ENCODE results near the gene MTHFD2L. TPM values are rescaled to one million over a fixed set of nuclear protein-coding genes. Genes with fewer than 3 reads are reported as not detected.
A peak's percentile ranks its signal among the peaks of the same experiment; 100 is the strongest.

MTHFD2L gene
- total and polyA plus RNA-seq, 7 donors, result 6.8 to 27.1 (median 16.2) TPM

DNA sequence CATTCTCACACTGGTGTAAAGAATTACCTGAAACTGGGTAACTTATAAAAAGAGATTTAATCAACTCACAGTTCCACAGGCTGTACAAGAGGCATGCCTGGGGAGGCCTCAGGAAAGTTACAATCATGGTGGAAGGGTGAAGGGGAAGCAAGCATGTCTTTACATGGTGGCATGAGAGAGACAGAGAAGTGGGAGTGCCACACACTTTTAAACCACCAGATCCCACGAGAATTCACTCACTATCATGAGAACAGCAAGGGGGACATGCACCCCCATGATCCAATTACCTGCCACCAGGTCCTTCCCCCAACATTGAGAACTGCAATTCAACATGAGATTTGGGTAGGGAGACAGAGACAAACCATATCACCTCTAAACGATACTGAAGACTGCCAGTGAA is 173.3 kb downstream of the MTHFD2L start:
- Histone ChIP-seq H3K9me3 (no peaks in the 10 kb centered on the region), H3K27ac (no peak overlapping the region), H3K36me3 (no peaks in the 10 kb centered on the region), H3K4me3 (no peak overlapping the region), H3K27me3 (no peaks in the 10 kb centered on the region), H3K4me1 (no peaks in the 10 kb centered on the region)
- WGBS, 2 donors, result 81 to 86% methylated on average over 2 of the region's 2 CpGs
- no peak for TF ChIP-seq EP300 (IDR thresholded peaks at IDR 0.05)
- no peak for TF ChIP-seq POLR2AphosphoS5 (IDR thresholded peaks at IDR 0.05)
- no peak for TF ChIP-seq POLR2A (IDR thresholded peaks at IDR 0.05)
- TF ChIP-seq, protein P1, sequence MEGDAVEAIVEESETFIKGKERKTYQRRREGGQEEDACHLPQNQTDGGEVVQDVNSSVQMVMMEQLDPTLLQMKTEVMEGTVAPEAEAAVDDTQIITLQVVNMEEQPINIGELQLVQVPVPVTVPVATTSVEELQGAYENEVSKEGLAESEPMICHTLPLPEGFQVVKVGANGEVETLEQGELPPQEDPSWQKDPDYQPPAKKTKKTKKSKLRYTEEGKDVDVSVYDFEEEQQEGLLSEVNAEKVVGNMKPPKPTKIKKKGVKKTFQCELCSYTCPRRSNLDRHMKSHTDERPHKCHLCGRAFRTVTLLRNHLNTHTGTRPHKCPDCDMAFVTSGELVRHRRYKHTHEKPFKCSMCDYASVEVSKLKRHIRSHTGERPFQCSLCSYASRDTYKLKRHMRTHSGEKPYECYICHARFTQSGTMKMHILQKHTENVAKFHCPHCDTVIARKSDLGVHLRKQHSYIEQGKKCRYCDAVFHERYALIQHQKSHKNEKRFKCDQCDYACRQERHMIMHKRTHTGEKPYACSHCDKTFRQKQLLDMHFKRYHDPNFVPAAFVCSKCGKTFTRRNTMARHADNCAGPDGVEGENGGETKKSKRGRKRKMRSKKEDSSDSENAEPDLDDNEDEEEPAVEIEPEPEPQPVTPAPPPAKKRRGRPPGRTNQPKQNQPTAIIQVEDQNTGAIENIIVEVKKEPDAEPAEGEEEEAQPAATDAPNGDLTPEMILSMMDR (IDR thresholded peaks at IDR 0.05), result no peak
- no peak for DNase-seq
- intact Hi-C loops (cut with DNase I), result no loop called here

GRCh38 chr4:74331944-74332343 is 174.0 kb downstream of the MTHFD2L start:
- DNase-seq, result no peak
- intact Hi-C loops (cut with DNase I), result no loop called here
- Histone ChIP-seq H3K9me3 (no peaks in the 10 kb centered on the region), H3K4me1 (no peaks in the 10 kb centered on the region), H3K36me3 (no peaks in the 10 kb centered on the region), H3K27ac (no peak overlapping the region), H3K27me3 (no peaks in the 10 kb centered on the region), H3K4me3 (no peak overlapping the region)
- TF ChIP-seq POLR2AphosphoS5 (IDR thresholded peaks at IDR 0.05), result no peak
- no peak for TF ChIP-seq POLR2A (IDR thresholded peaks at IDR 0.05)
- TF ChIP-seq EP300 (IDR thresholded peaks at IDR 0.05), result no peak
- TF ChIP-seq, protein P1 (IDR thresholded peaks at IDR 0.05), result no peak

DNA sequence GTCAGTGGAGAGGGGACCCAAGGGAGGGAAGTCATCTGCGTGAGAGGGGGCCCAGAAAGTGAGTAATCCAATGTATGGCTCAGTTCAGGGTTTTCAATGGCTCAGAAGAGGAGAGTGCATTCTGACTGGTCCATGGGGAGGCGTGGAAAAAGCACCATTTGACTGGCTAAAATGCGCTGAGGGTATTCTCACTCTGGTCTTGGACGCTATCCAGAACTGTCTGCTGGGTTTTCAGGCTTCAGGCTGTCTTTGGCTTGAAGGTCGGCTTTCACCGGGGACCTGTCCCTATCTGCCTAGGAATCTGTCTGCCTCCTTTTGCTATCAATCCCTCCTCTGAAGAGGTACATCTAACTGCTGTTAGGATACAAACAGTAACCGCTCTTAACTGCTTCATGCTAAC is 176.7 kb downstream of the MTHFD2L start:
- 88 to 94% methylated on average over 7 of the region's 7 CpGs for WGBS, 2 donors
- Histone ChIP-seq H3K9me3 (no peaks in the 10 kb centered on the region), H3K36me3 (no peaks in the 10 kb centered on the region), H3K27ac (no peak overlapping the region), H3K4me1 (no peaks in the 10 kb centered on the region), H3K4me3 (no peak overlapping the region), H3K27me3 (no peaks in the 10 kb centered on the region)
- no peak for DNase-seq
- intact Hi-C loops (cut with DNase I), result no loop called here
- TF ChIP-seq EP300 (IDR thresholded peaks at IDR 0.05) (no peak), POLR2AphosphoS5 (IDR thresholded peaks at IDR 0.05) (no peak), POLR2A (IDR thresholded peaks at IDR 0.05) (no peak)
- TF ChIP-seq, protein P1 (IDR thresholded peaks at IDR 0.05), result no peak

DNA sequence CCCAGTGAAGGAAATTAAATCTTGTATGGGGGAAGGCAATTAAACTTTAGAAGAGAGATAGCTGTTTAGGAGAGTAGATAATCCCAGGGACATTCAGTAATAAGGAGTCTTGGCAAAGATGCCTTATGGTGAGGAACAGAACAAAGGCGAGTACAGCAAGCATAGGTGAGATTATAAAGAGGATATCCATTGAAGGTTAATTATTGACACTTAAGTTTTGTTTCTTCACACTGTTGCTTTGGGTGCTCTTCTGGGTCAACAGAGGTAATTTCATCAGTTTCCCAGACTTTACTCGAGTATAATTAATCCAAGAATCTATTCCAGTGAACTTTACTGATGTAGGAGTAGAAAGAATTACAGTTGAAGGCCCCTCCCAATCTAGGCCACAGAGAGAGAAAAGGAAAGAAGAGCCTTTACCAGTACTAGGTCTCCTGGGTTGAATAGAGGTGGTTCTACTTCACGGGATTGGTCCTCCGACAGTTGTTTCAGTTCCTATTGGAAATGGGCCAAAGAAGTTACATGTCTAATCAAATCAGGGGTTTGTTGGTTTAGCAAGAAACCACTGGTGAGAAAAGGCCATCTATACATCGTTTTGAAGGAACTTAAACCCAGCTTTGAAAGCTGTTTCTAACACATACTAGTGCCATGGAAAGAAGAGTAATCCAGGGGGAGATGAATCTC is 177.6 kb downstream of the MTHFD2L start:
- no peaks in the 10 kb centered on the region for H3K9me3 ChIP-seq
- H3K36me3 ChIP-seq, result no peaks in the 10 kb centered on the region
- H3K27ac ChIP-seq, result no peak overlapping the region
- no peaks in the 10 kb centered on the region for H3K27me3 ChIP-seq
- no peak for DNase-seq
- intact Hi-C loops (cut with DNase I), result no loop called here
- WGBS, 2 donors, result 66 to 74% methylated on average over 5 of the region's 5 CpGs
- no peak for TF ChIP-seq POLR2A (IDR thresholded peaks at IDR 0.05)
- no peak for TF ChIP-seq POLR2AphosphoS5 (IDR thresholded peaks at IDR 0.05)
- TF ChIP-seq, protein P1 (IDR thresholded peaks at IDR 0.05), result no peak
- TF ChIP-seq EP300 (IDR thresholded peaks at IDR 0.05), result no peak
- no peaks in the 10 kb centered on the region for H3K4me1 ChIP-seq
- no peak overlapping the region for H3K4me3 ChIP-seq

DNA sequence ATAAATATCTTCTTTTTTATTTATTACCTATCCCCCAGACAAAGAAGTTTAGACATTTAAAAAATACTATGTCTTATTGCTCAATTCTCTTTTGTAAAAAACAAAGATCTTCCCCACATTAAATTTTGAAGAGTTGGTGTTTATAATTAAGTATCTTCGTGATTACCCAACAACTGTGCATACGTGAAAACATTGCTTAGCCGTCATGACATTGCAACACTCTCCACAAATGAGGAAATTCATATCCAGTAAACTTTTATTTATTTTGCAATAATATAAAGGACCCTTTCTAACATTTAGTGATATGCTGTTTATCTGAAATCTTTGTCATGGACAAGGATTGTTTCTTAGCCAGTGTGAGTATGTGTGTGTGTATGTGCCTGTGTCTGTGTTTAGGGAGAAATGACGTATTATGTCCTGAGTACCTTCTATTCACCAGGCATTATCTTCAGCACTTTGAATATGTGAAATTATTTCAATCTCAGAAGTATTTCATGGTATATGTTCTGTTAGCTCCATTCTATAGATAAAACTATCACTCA is 180.9 kb downstream of the MTHFD2L start:
- no peaks in the 10 kb centered on the region for H3K36me3 ChIP-seq
- no peak for DNase-seq
- intact Hi-C loops (cut with DNase I), result no loop called here
- TF ChIP-seq EP300 (IDR thresholded peaks at IDR 0.05), result peak in 1 of 4 donors; percentile 49
- no peak for TF ChIP-seq POLR2A (IDR thresholded peaks at IDR 0.05)
- TF ChIP-seq POLR2AphosphoS5 (IDR thresholded peaks at IDR 0.05), result peak in 1 of 4 donors; percentile 27
- TF ChIP-seq, protein P1 (IDR thresholded peaks at IDR 0.05), result no peak
- 80 to 81% methylated on average over 4 of the region's 4 CpGs for WGBS, 2 donors
- H3K27ac ChIP-seq, result no peak overlapping the region
- no peaks in the 10 kb centered on the region for H3K4me1 ChIP-seq
- H3K27me3 ChIP-seq, result no peaks in the 10 kb centered on the region
- H3K9me3 ChIP-seq, result no peaks in the 10 kb centered on the region
- H3K4me3 ChIP-seq, result no peak overlapping the region
